T-helper 1 cell (primary cell): Measurements from ENCODE around the gene C16orf90.

Experiments used
- DNase-seq, 5 donors: peaks; one replicate each; pipeline ENCODE4 v3.0.0-alpha.2; 2012 to 2020

C16orf90 gene

GRCh38 chr16:3461151-3461550, 34.1 kb downstream of the C16orf90 start:
- peak in 2 of 5 donors; percentile 14 to 24 for DNase-seq

GRCh38 chr16:3460585-3460984, 34.7 kb downstream of the C16orf90 start:
- no peak for DNase-seq

GRCh38 chr16:3460121-3460520, 35.2 kb downstream of the C16orf90 start:
- no peak for DNase-seq

GRCh38 chr16:3459401-3460090, 35.7 kb downstream of the C16orf90 start:
- no peak for DNase-seq

GRCh38 chr16:3458852-3459361, 36.4 kb downstream of the C16orf90 start:
- DNase-seq = peak in 1 of 5 donors; percentile 18

- DNase-seq = peak in 1 of 5 donors; percentile 9
Measured at GRCh38 chr16:3458278-3458851, 36.9 kb downstream of the C16orf90 start.

GRCh38 chr16:3457434-3458252, 37.6 kb downstream of the C16orf90 start:
- peak; percentile 80 to 93 (median 87) for DNase-seq

GRCh38 chr16:3454631-3455147, 40.6 kb downstream of the C16orf90 start:
- DNase-seq = no peak

GRCh38 chr16:3454093-3454492, 41.2 kb downstream of the C16orf90 start:
- no peak for DNase-seq

GRCh38 chr16:3444032-3444388, 51.3 kb downstream of the C16orf90 start:
- peak in 3 of 5 donors; percentile 15 to 64 (median 26) for DNase-seq
